Activated CD8-positive, alpha-beta T cell treated with anti-CD3 and anti-CD28 coated beads for 36 hours (primary cell): ENCODE measurements around the gene AMDHD2. TPM values are rescaled to one million over a fixed set of nuclear protein-coding genes. Genes with fewer than 3 reads are reported as not detected.

Experiments
- ATAC-seq: fragments of 200-7000 bp; cut with Tn5 transposase; one replicate; pipeline ENCODE4 v1.10.0; 2021; ENCODE audit warnings: mild to moderate bottlenecking, moderate library complexity
- CTCF ChIA-PET: fragments of 350-600 bp; sonication (Branson Sonifier 250); formaldehyde crosslinking; loops from one replicate; lab custom pipeline; 2021; ENCODE audit warnings: antibody characterized with exemption; lab: Charles Lee
- POLR2A ChIA-PET: fragments of 350-600 bp; sonication (Branson Sonifier 250); formaldehyde crosslinking; loops from one replicate; lab custom pipeline; 2021; ENCODE audit warnings: antibody characterized with exemption; lab: Charles Lee
- DNase-seq: peaks from one replicate; pipeline ENCODE4 v3.0.0-alpha.2; 2020
- H3K27ac Mint-ChIP-seq: one replicate; pipeline ENCODE4 v1.8.0; 2021; ENCODE audit warnings: mild to moderate bottlenecking, mixed read lengths
- H3K27me3 Mint-ChIP-seq: one replicate; pipeline ENCODE4 v1.8.0; 2021; ENCODE audit warnings: mixed read lengths
- H3K36me3 Mint-ChIP-seq: one replicate; pipeline ENCODE4 v1.8.0; 2021; ENCODE audit warnings: low read depth, mixed read lengths
- H3K4me1 Mint-ChIP-seq: one replicate; pipeline ENCODE4 v1.8.0; 2021; ENCODE audit warnings: low read depth, mixed read lengths
- H3K4me3 Mint-ChIP-seq: one replicate; pipeline ENCODE4 v1.8.0; 2021; ENCODE audit warnings: mild to moderate bottlenecking, moderate library complexity, mixed read lengths
- H3K9me3 Mint-ChIP-seq: one replicate; pipeline ENCODE4 v1.8.0; 2021; ENCODE audit warnings: mixed read lengths
- CTCF ChIP-seq: fragments of 200-600 bp; IDR thresholded peaks from one replicate; pipeline ENCODE4 v1.8.0; 2022; ENCODE audit warnings: antibody characterized with exemption, mild to moderate bottlenecking
- intact Hi-C: fragments of 100-400 bp; cut with micrococcal nuclease; formaldehyde crosslinking; loops from one replicate; pipeline ENCODE4 v1.10.0; 2022
- total RNA-seq, 2 experiments: library from RNA; stranded (reverse); gene quantifications; one replicate each; pipeline ENCODE4 v1.2.3, GENCODE V29; 2021

Gene AMDHD2
- total RNA-seq, 2 experiments from 2014 or later = 28.2 to 29.0 TPM

- Mint-ChIP-seq H3K4me1 (no peaks in the 10 kb centered on the region), H3K9me3 (no peaks in the 10 kb centered on the region), H3K27ac (no peak overlapping the region), H3K4me3 (no peak overlapping the region), H3K27me3 (no peaks in the 10 kb centered on the region), H3K36me3 (peaks cover 5% of the 10 kb centered on the region)
- POLR2A ChIA-PET = no interaction called here
- intact Hi-C loops = no loop called here
- ATAC-seq (no peak), DNase-seq (no peak)
- TF ChIP-seq CTCF = no peak
- CTCF ChIA-PET = interaction anchor here (1.2 kb wide), 1 partner anchor 301 kb away, joined by 3 read pairs; no protein-coding TSS in a partner anchor
Measured at GRCh38 chr16:2495041-2495440, 25.1 kb upstream of the AMDHD2 start.

- intact Hi-C loops = no loop called here
- ATAC-seq (no peak), DNase-seq (no peak)
- ChIA-PET CTCF (no interaction called here), POLR2A (interaction anchor here (0.6 kb wide), 1 partner anchor 221 kb away, joined by 3 read pairs; no protein-coding TSS in a partner anchor)
- Mint-ChIP-seq H3K27ac (no peak overlapping the region), H3K36me3 (peaks cover 5% of the 10 kb centered on the region), H3K27me3 (no peaks in the 10 kb centered on the region), H3K4me3 (no peak overlapping the region), H3K9me3 (no peaks in the 10 kb centered on the region), H3K4me1 (no peaks in the 10 kb centered on the region)
- TF ChIP-seq CTCF = no peak
Measured at GRCh38 chr16:2496223-2497115, 23.7 kb upstream of the AMDHD2 start.

- H3K4me3 Mint-ChIP-seq = no peak overlapping the region
- intact Hi-C loops = no loop called here
- POLR2A ChIA-PET = no interaction called here
- H3K4me1 Mint-ChIP-seq = no peaks in the 10 kb centered on the region
- no peak for DNase-seq
- no peak for ATAC-seq
- CTCF ChIA-PET = no interaction called here
- H3K27ac Mint-ChIP-seq = no peak overlapping the region
- H3K9me3 Mint-ChIP-seq = no peaks in the 10 kb centered on the region
- no peak for TF ChIP-seq CTCF
- peaks cover 5% of the 10 kb centered on the region for H3K36me3 Mint-ChIP-seq
- H3K27me3 Mint-ChIP-seq = no peaks in the 10 kb centered on the region
Measured at GRCh38 chr16:2497116-2497630, 23.0 kb upstream of the AMDHD2 start.

GRCh38 chr16:2497695-2498484 is 22.3 kb upstream of the AMDHD2 start:
- Mint-ChIP-seq H3K4me3 (no peak overlapping the region), H3K27me3 (no peaks in the 10 kb centered on the region), H3K36me3 (peaks cover 5% of the 10 kb centered on the region), H3K27ac (no peak overlapping the region), H3K9me3 (no peaks in the 10 kb centered on the region), H3K4me1 (no peaks in the 10 kb centered on the region)
- ChIA-PET POLR2A (interaction anchor here (0.9 kb wide), 1 partner anchor 67 kb away, joined by 4 read pairs; no protein-coding TSS in a partner anchor), CTCF (no interaction called here)
- no peak for TF ChIP-seq CTCF
- DNase-seq (no peak), ATAC-seq (no peak)
- intact Hi-C loops = no loop called here
